Fibroblast of skin of left quadriceps (primary cell): Measurements from ENCODE around the gene SHH.
"Not testable (repeated sequence)": the region's sequence is repeated elsewhere in the genome, so short reads cannot be mapped to it uniquely, and the experiment has no call there.

ENCODE experiments used
- DNase-seq, 2 experiments: peaks; one replicate each; pipeline ENCODE4 v3.0.0-alpha.2; 2013; ENCODE audit warnings: low read depth in 2 of 2

SHH gene

GRCh38 chr7:155842496-155843265 lies 30.4 kb upstream of the SHH start:
- no peak for DNase-seq

GRCh38 chr7:155840909-155841308 lies 28.6 kb upstream of the SHH start:
- DNase-seq, result no peak

- DNase-seq, result no peak
Observed at GRCh38 chr7:155840262-155840885, 28.1 kb upstream of the SHH start.

- no peak for DNase-seq
Observed at GRCh38 chr7:155839461-155839860, 27.2 kb upstream of the SHH start.

GRCh38 chr7:155838312-155838711 lies 26.0 kb upstream of the SHH start:
- not testable (repeated sequence) for DNase-seq

GRCh38 chr7:155837126-155837479 lies 24.8 kb upstream of the SHH start:
- DNase-seq, result no peak

- no peak for DNase-seq
Observed at GRCh38 chr7:155836216-155837125, 24.2 kb upstream of the SHH start.

GRCh38 chr7:155835446-155836215 lies 23.4 kb upstream of the SHH start:
- DNase-seq, result no peak

GRCh38 chr7:155834486-155835048 lies 22.3 kb upstream of the SHH start:
- DNase-seq, result no peak

- no peak for DNase-seq
Observed at GRCh38 chr7:155833651-155834050, 21.4 kb upstream of the SHH start.

- DNase-seq, result no peak
Observed at GRCh38 chr7:155832581-155832981, 20.3 kb upstream of the SHH start.

- DNase-seq, result no peak
Observed at GRCh38 chr7:155831807-155832524, 19.7 kb upstream of the SHH start.

GRCh38 chr7:155830961-155831806 lies 18.9 kb upstream of the SHH start:
- DNase-seq, result no peak

GRCh38 chr7:155829796-155830470 lies 17.7 kb upstream of the SHH start:
- DNase-seq, result no peak

GRCh38 chr7:155825336-155825735 lies 13.1 kb upstream of the SHH start:
- no peak for DNase-seq

GRCh38 chr7:155824227-155824886 lies 12.1 kb upstream of the SHH start:
- DNase-seq, result no peak

GRCh38 chr7:155821851-155822250 lies 9.6 kb upstream of the SHH start:
- no peak for DNase-seq

GRCh38 chr7:155820788-155821187 lies 8.5 kb upstream of the SHH start:
- no peak for DNase-seq

GRCh38 chr7:155820246-155820645 lies 8.0 kb upstream of the SHH start:
- no peak for DNase-seq
